OCI-LY1 (cell line): ENCODE results near the gene UBR4.

ENCODE experiments used
- EZH2 ChIP-seq: fragments of 200-600 bp; sonication (generic), shearing (Covaris generic); IDR thresholded peaks from 2 replicates; pipeline ENCODE4 v1.8.0; 2017; ENCODE audit warnings: borderline replicate concordance, mixed run types, mild to moderate bottlenecking, antibody characterized with exemption, low read length, moderate library complexity, mixed read lengths
- TF ChIP-seq, protein P1 (sequence below): fragments of 200-600 bp; sonication (generic), shearing (Covaris generic); IDR thresholded peaks from 2 replicates; pipeline ENCODE4 v1.5.1; 2017; ENCODE audit warnings: mild to moderate bottlenecking, antibody characterized with exemption, low read length, moderate library complexity, mixed read lengths

DNA sequence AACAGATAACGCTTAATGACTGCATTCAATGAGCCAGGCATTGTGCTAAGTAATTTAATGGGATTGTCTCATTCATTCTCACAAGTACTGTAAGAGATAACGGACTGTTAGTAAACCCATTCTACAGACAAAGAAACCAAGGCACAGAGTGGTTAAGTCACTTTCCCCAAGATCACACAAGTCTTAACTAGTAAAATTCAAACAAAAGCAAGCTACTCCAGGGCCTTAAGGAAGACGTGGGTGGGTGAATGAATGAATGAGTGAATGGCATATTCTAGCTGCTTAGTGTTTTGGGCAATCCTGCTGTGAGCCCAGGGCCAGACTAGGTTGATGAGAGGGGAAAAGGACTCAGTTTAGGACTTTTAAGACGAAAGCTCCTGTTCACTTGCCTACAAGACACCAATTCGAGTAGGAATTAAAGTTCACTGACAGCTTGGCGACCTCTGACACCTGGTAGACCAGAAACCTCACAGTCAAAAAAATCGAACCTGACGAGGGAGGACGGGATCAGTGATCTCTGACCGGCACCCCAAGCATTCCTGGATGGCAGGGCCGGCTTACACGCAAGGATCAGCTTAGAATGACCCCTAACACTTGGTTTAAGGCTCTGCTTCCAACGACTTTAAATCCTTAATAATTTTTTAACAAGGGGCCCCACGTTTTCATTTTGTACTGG lies 40.7 kb upstream of the UBR4 start:
- TF ChIP-seq, protein P1, sequence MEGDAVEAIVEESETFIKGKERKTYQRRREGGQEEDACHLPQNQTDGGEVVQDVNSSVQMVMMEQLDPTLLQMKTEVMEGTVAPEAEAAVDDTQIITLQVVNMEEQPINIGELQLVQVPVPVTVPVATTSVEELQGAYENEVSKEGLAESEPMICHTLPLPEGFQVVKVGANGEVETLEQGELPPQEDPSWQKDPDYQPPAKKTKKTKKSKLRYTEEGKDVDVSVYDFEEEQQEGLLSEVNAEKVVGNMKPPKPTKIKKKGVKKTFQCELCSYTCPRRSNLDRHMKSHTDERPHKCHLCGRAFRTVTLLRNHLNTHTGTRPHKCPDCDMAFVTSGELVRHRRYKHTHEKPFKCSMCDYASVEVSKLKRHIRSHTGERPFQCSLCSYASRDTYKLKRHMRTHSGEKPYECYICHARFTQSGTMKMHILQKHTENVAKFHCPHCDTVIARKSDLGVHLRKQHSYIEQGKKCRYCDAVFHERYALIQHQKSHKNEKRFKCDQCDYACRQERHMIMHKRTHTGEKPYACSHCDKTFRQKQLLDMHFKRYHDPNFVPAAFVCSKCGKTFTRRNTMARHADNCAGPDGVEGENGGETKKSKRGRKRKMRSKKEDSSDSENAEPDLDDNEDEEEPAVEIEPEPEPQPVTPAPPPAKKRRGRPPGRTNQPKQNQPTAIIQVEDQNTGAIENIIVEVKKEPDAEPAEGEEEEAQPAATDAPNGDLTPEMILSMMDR, result no peak
- no peak for TF ChIP-seq EZH2
